PC-9 (cell line): ENCODE results near the gene KRT78. TPM values are rescaled to one million over a fixed set of nuclear protein-coding genes. Genes with fewer than 3 reads are reported as not detected.

Experiments
- BruUV-seq: library from RNA; stranded (reverse); fragments of 400-500 nt; replicated peaks from 2 replicates; lab custom pipeline; 2021; lab: Mats Ljungman, UMichigan
- CTCF ChIA-PET: fragments of 300-600 bp; sonication (Branson Sonifier 250); formaldehyde crosslinking; loops from one replicate; lab custom pipeline; 2022; ENCODE audit warnings: antibody characterized with exemption; lab: Charles Lee
- POLR2A ChIA-PET: fragments of 300-600 bp; sonication (Branson Sonifier 250); formaldehyde crosslinking; loops from one replicate; lab custom pipeline; 2022; ENCODE audit warnings: antibody characterized with exemption; ENCODE audit not compliant: unreplicated experiment; lab: Charles Lee
- DNase-seq, 2 experiments: peaks; one replicate each; pipeline versions ENCODE4 v3.0.0 to v3.0.0-alpha.2; 2015 to 2022; ENCODE audit warnings: mixed read lengths in 1 of 2
- H2AFZ ChIP-seq: fragments of 200-600 bp; sonication (generic); 2 replicates; pipeline ENCODE4 v1.8.1; 2017; ENCODE audit warnings: antibody characterized with exemption
- H3F3A ChIP-seq: fragments of 200-600 bp; sonication (generic); 2 replicates; pipeline ENCODE4 v1.8.1; 2017; ENCODE audit warnings: antibody characterized with exemption, mild to moderate bottlenecking, low read depth; ENCODE audit not compliant: insufficient read depth
- H3K27ac ChIP-seq: fragments of 200-600 bp; sonication (generic); 2 replicates; pipeline ENCODE4 v1.6.1; 2016; ENCODE audit warnings: mixed run types
- H3K27me3 ChIP-seq: fragments of 200-600 bp; sonication (generic); 2 replicates; pipeline ENCODE4 v1.6.1; 2016; ENCODE audit warnings: low read depth, mixed run types; ENCODE audit not compliant: insufficient read depth
- H3K36me3 ChIP-seq: fragments of 200-600 bp; sonication (generic); 2 replicates; pipeline ENCODE4 v1.6.1; 2016; ENCODE audit warnings: low read depth, mixed run types
- H3K4me1 ChIP-seq: fragments of 200-600 bp; sonication (generic); replicated peaks from 2 replicates; pipeline ENCODE4 v1.6.1; 2016; ENCODE audit warnings: mixed run types; ENCODE audit not compliant: insufficient read depth
- H3K4me2 ChIP-seq: fragments of 200-600 bp; sonication (generic); 2 replicates; pipeline ENCODE4 v1.6.1; 2017; ENCODE audit warnings: mixed run types
- H3K4me3 ChIP-seq: fragments of 200-600 bp; sonication (generic); 2 replicates; pipeline ENCODE4 v1.6.1; 2016; ENCODE audit warnings: mixed run types
- H3K79me2 ChIP-seq: fragments of 200-600 bp; sonication (generic); 2 replicates; pipeline ENCODE4 v1.6.1; 2017; ENCODE audit warnings: low read depth, mixed run types
- H3K9me2 ChIP-seq: fragments of 200-600 bp; sonication (generic); 2 replicates; pipeline ENCODE4 v1.8.1; 2017; ENCODE audit warnings: mild to moderate bottlenecking; ENCODE audit not compliant: insufficient read depth
- H3K9me3 ChIP-seq: fragments of 200-600 bp; sonication (generic); 2 replicates; pipeline ENCODE4 v1.8.1; 2016; ENCODE audit warnings: low read depth; ENCODE audit not compliant: insufficient read depth
- H4K20me1 ChIP-seq: fragments of 200-600 bp; sonication (generic); 2 replicates; pipeline ENCODE4 v1.8.1; 2017; ENCODE audit not compliant: insufficient read depth
- CTCF ChIP-seq: fragments of 200-600 bp; sonication (generic); conservative IDR thresholded peaks from 2 replicates; pipeline ENCODE4 v1.6.1; 2017; ENCODE audit warnings: mixed run types, antibody characterized with exemption, mild to moderate bottlenecking, moderate library complexity
- EZH2 ChIP-seq: fragments of 200-600 bp; sonication (generic); IDR thresholded peaks from 2 replicates; pipeline ENCODE4 v1.8.0; 2017; ENCODE audit warnings: antibody characterized with exemption, low read depth
- intact Hi-C: fragments of 100-400 bp; cut with micrococcal nuclease; formaldehyde crosslinking; loops from one replicate; pipeline ENCODE4 v1.10.0; 2022; ENCODE audit not compliant: unreplicated experiment
- total RNA-seq: library from RNA; stranded (reverse); gene quantifications from 2 replicates; pipeline ENCODE4 v1.2.3, GENCODE V29; 2021

Gene KRT78
- total RNA-seq, 1 experiment from 2014 or later, result 1.5 TPM

- POLR2A ChIA-PET, result no interaction called here
- Histone ChIP-seq H3K36me3 (no peaks in the 10 kb centered on the region), H3F3A (peaks cover under 1% of the 10 kb centered on the region; the same call in 1 of the 2 replicates), H3K4me1 (peaks cover 10% of the 10 kb centered on the region), H3K9me2 (no peaks in the 10 kb centered on the region), H3K9me3 (no peaks in the 10 kb centered on the region), H3K4me2 (no peak overlapping the region), H3K79me2 (no peaks in the 10 kb centered on the region), H2AFZ (no peak overlapping the region), H3K27me3 (no peaks in the 10 kb centered on the region), H3K27ac (no peak overlapping the region), H4K20me1 (no peaks in the 10 kb centered on the region), H3K4me3 (no peak overlapping the region)
- no peak for TF ChIP-seq CTCF
- TF ChIP-seq EZH2, result no peak
- no peak for DNase-seq
- intact Hi-C loops, result no loop called here
- no TSS peak for BruUV-seq
- CTCF ChIA-PET, result no interaction called here
Measured at GRCh38 chr12:52825961-52826360, 22.8 kb downstream of the KRT78 start.

GRCh38 chr12:52824741-52825410 lies 23.9 kb downstream of the KRT78 start:
- H3K27me3 ChIP-seq, result no peaks in the 10 kb centered on the region
- peaks cover 10% of the 10 kb centered on the region for H3K4me1 ChIP-seq
- H3F3A ChIP-seq, result peaks cover 4% of the 10 kb centered on the region; the same call in 1 of the 2 replicates
- CTCF ChIA-PET, result no interaction called here
- no peak for DNase-seq
- H3K4me2 ChIP-seq, result no peak overlapping the region
- H3K27ac ChIP-seq, result no peak overlapping the region
- no peak overlapping the region for H2AFZ ChIP-seq
- intact Hi-C loops, result no loop called here
- H3K4me3 ChIP-seq, result no peak overlapping the region
- H3K36me3 ChIP-seq, result no peaks in the 10 kb centered on the region
- POLR2A ChIA-PET, result no interaction called here
- TF ChIP-seq CTCF (no peak), EZH2 (no peak)
- H3K79me2 ChIP-seq, result no peaks in the 10 kb centered on the region
- H4K20me1 ChIP-seq, result no peaks in the 10 kb centered on the region
- no peaks in the 10 kb centered on the region for H3K9me2 ChIP-seq
- no TSS peak for BruUV-seq
- H3K9me3 ChIP-seq, result no peaks in the 10 kb centered on the region

- H3K4me1 ChIP-seq, result peaks cover 10% of the 10 kb centered on the region
- H2AFZ ChIP-seq, result no peak overlapping the region
- H3K9me3 ChIP-seq, result no peaks in the 10 kb centered on the region
- no peaks in the 10 kb centered on the region for H3K27me3 ChIP-seq
- no peak overlapping the region for H3K27ac ChIP-seq
- ChIA-PET POLR2A (no interaction called here), CTCF (no interaction called here)
- no peaks in the 10 kb centered on the region for H4K20me1 ChIP-seq
- H3K36me3 ChIP-seq, result no peaks in the 10 kb centered on the region
- no peak for DNase-seq
- H3F3A ChIP-seq, result peaks cover 4% of the 10 kb centered on the region; the same call in 1 of the 2 replicates
- TF ChIP-seq EZH2 (no peak), CTCF (no peak)
- H3K4me2 ChIP-seq, result no peak overlapping the region
- intact Hi-C loops, result no loop called here
- no peak overlapping the region for H3K4me3 ChIP-seq
- no TSS peak for BruUV-seq
- no peaks in the 10 kb centered on the region for H3K79me2 ChIP-seq
- H3K9me2 ChIP-seq, result no peaks in the 10 kb centered on the region
Measured at GRCh38 chr12:52823761-52824450, 24.9 kb downstream of the KRT78 start.
